Suprapubic skin (tissue), 4 donors: ENCODE results near the gene MUC5AC. TPM values are rescaled to one million over a fixed set of nuclear protein-coding genes. Genes with fewer than 3 reads are reported as not detected.
"Not testable (repeated sequence)": the region's sequence is repeated elsewhere in the genome, so short reads cannot be mapped to it uniquely, and the experiment has no call there.

Experiments used
- DNase-seq, 2 donors: peaks; one replicate each; pipeline ENCODE4 v3.0.0-alpha.2; 2019; ENCODE audit warnings: low spot score in 2 of 2
- H3K27ac ChIP-seq: fragments of 200-600 bp; sonication (generic); one replicate; pipeline ENCODE4 v1.5.1; 2019
- H3K27me3 ChIP-seq: fragments of 200-600 bp; sonication (generic); one replicate; pipeline ENCODE4 v1.5.1; 2019
- H3K36me3 ChIP-seq: fragments of 200-600 bp; sonication (generic); one replicate; pipeline ENCODE4 v1.5.1; 2019
- H3K4me1 ChIP-seq: fragments of 200-600 bp; sonication (generic); one replicate; pipeline ENCODE4 v1.5.1; 2019
- H3K4me3 ChIP-seq: fragments of 200-600 bp; sonication (generic); one replicate; pipeline ENCODE4 v1.5.1; 2019; ENCODE audit warnings: mild to moderate bottlenecking
- H3K9me3 ChIP-seq: fragments of 200-600 bp; sonication (generic); one replicate; pipeline ENCODE4 v1.5.1; 2019
- CTCF ChIP-seq, 2 donors: fragments of 200-600 bp in 1 of 2; fragments of 450-650 bp in 1 of 2; sonication (generic) in 1 of 2; IDR thresholded peaks; one replicate each; pipeline ENCODE4 v1.5.1; 2016 to 2019; ENCODE audit warnings: antibody characterized with exemption in 2 of 2, mild to moderate bottlenecking in 1 of 2, moderate library complexity in 1 of 2
- EP300 ChIP-seq: sonication (generic); formaldehyde crosslinking; IDR thresholded peaks from one replicate; pipeline ENCODE4 v1.6.1; 2017; ENCODE audit warnings: antibody characterized with exemption
- POLR2A ChIP-seq, 2 donors: fragments of 450-650 bp; IDR thresholded peaks; one replicate each; pipeline ENCODE4 v1.6.1; 2017; ENCODE audit warnings: antibody characterized with exemption in 2 of 2, mild to moderate bottlenecking in 2 of 2, moderate library complexity in 2 of 2
- POLR2AphosphoS5 ChIP-seq, 3 donors: sonication (generic); formaldehyde crosslinking; IDR thresholded peaks; one replicate each; pipeline ENCODE4 v1.6.1; 2017; ENCODE audit warnings: antibody characterized with exemption in 3 of 3
- WGBS: methylation state at CpG from one replicate; pipeline ENCODE4 v1.1.5; 2018; 5-methylcytosine and 5-hydroxymethylcytosine counted together
- total RNA-seq, 4 donors: library from RNA; depleted of rRNA; stranded (reverse); fragments of >200 nt; gene quantifications; one replicate each; pipeline ENCODE4 v1.1.0, GENCODE V29; 2016

MUC5AC gene
- total RNA-seq, 4 donors from 2014 or later: not detected

GRCh38 chr11:1239596-1240205, 81.9 kb downstream of the MUC5AC start:
- no peak for DNase-seq
- no peaks in the 10 kb centered on the region for H3K27me3 ChIP-seq
- H3K9me3 ChIP-seq: no peaks in the 10 kb centered on the region
- no peaks in the 10 kb centered on the region for H3K36me3 ChIP-seq
- TF ChIP-seq POLR2A (IDR thresholded peaks at IDR 0.05): no peak
- TF ChIP-seq POLR2AphosphoS5 (IDR thresholded peaks at IDR 0.05): no peak
- TF ChIP-seq CTCF (IDR thresholded peaks at IDR 0.05): no peak
- TF ChIP-seq EP300: no peak
- H3K4me1 ChIP-seq: no peaks in the 10 kb centered on the region
- no peak overlapping the region for H3K27ac ChIP-seq
- no peak overlapping the region for H3K4me3 ChIP-seq
- WGBS: no CpG with 5 or more reads among the region's 23 CpGs

- Histone ChIP-seq H3K27me3 (no peaks in the 10 kb centered on the region), H3K9me3 (no peaks in the 10 kb centered on the region), H3K27ac (no peak overlapping the region), H3K36me3 (no peaks in the 10 kb centered on the region), H3K4me1 (no peaks in the 10 kb centered on the region), H3K4me3 (no peak overlapping the region)
- no CpG with 5 or more reads among the region's 25 CpGs for WGBS
- no peak for TF ChIP-seq POLR2A (IDR thresholded peaks at IDR 0.05)
- TF ChIP-seq EP300: no peak
- no peak for TF ChIP-seq POLR2AphosphoS5 (IDR thresholded peaks at IDR 0.05)
- TF ChIP-seq CTCF (IDR thresholded peaks at IDR 0.05): no peak
- DNase-seq: no peak
Measured at GRCh38 chr11:1240771-1241170, 83.0 kb downstream of the MUC5AC start.

GRCh38 chr11:1241706-1242105, 84.0 kb downstream of the MUC5AC start:
- Histone ChIP-seq H3K36me3 (no peaks in the 10 kb centered on the region), H3K27me3 (no peaks in the 10 kb centered on the region), H3K9me3 (no peaks in the 10 kb centered on the region), H3K27ac (no peak overlapping the region), H3K4me3 (no peak overlapping the region), H3K4me1 (no peaks in the 10 kb centered on the region)
- 96% methylated on average over 11 of the region's 20 CpGs for WGBS
- DNase-seq: no peak
- TF ChIP-seq EP300 (no peak), CTCF (IDR thresholded peaks at IDR 0.05) (no peak), POLR2A (IDR thresholded peaks at IDR 0.05) (no peak), POLR2AphosphoS5 (IDR thresholded peaks at IDR 0.05) (no peak)

- Histone ChIP-seq H3K27me3 (no peaks in the 10 kb centered on the region), H3K4me3 (no peak overlapping the region), H3K4me1 (no peaks in the 10 kb centered on the region), H3K9me3 (no peaks in the 10 kb centered on the region), H3K27ac (no peak overlapping the region), H3K36me3 (no peaks in the 10 kb centered on the region)
- WGBS: 82% methylated on average over 16 of the region's 20 CpGs
- TF ChIP-seq POLR2A (IDR thresholded peaks at IDR 0.05) (no peak), EP300 (no peak), CTCF (IDR thresholded peaks at IDR 0.05) (no peak), POLR2AphosphoS5 (IDR thresholded peaks at IDR 0.05) (no peak)
- no peak for DNase-seq
Measured at GRCh38 chr11:1242289-1242688, 84.5 kb downstream of the MUC5AC start.

- not testable (repeated sequence) for DNase-seq, H3K4me1 ChIP-seq, H3K27me3 ChIP-seq, H3K36me3 ChIP-seq, H3K4me3 ChIP-seq, H3K27ac ChIP-seq, H3K9me3 ChIP-seq
- 94% methylated on average over 8 of the region's 11 CpGs for WGBS
Measured at GRCh38 chr11:1242751-1243150, 85.0 kb downstream of the MUC5AC start.

- not testable (repeated sequence) for DNase-seq, H3K4me3 ChIP-seq, H3K27me3 ChIP-seq, H3K4me1 ChIP-seq, H3K27ac ChIP-seq, H3K36me3 ChIP-seq, H3K9me3 ChIP-seq
- WGBS: no CpG with 5 or more reads among the region's 18 CpGs
Measured at GRCh38 chr11:1243521-1243920, 85.8 kb downstream of the MUC5AC start.

- not testable (repeated sequence) for H3K9me3 ChIP-seq, H3K4me3 ChIP-seq, H3K36me3 ChIP-seq, DNase-seq, H3K27me3 ChIP-seq, H3K27ac ChIP-seq, H3K4me1 ChIP-seq
- 95% methylated on average over 8 of the region's 9 CpGs for WGBS
Measured at GRCh38 chr11:1244557-1244956, 86.8 kb downstream of the MUC5AC start.

GRCh38 chr11:1245717-1246116, 88.0 kb downstream of the MUC5AC start:
- not testable (repeated sequence) for H3K27ac ChIP-seq

GRCh38 chr11:1246301-1246700, 88.5 kb downstream of the MUC5AC start:
- not testable (repeated sequence) for DNase-seq, H3K4me3 ChIP-seq, H3K36me3 ChIP-seq, H3K4me1 ChIP-seq, H3K27me3 ChIP-seq, H3K9me3 ChIP-seq, H3K27ac ChIP-seq
- WGBS: 94% methylated on average over 10 of the region's 14 CpGs

More at GRCh38 chr11:1245717-1246116, 88.0 kb downstream of the MUC5AC start:
- not testable (repeated sequence) for DNase-seq, H3K4me1 ChIP-seq, H3K27me3 ChIP-seq, H3K9me3 ChIP-seq, H3K36me3 ChIP-seq, H3K4me3 ChIP-seq
- 90% methylated on average over 13 of the region's 14 CpGs for WGBS

GRCh38 chr11:1247026-1247425, 89.3 kb downstream of the MUC5AC start:
- not testable (repeated sequence) for H3K36me3 ChIP-seq, H3K27me3 ChIP-seq, H3K27ac ChIP-seq, H3K4me1 ChIP-seq, H3K9me3 ChIP-seq, DNase-seq, H3K4me3 ChIP-seq
- WGBS: 92% methylated on average over 12 of the region's 14 CpGs
